PFSK-1 (cell line): ENCODE measurements around the gene FNDC10.

Experiments
- FOXP2 ChIP-seq: optimal IDR thresholded peaks from 2 replicates; pipeline ENCODE3; 2011; ENCODE audit warnings: borderline replicate concordance, control low read depth, inconsistent platforms; ENCODE audit not compliant: insufficient read depth; ENCODE audit errors: extremely low read length, extremely low read depth
- POLR2AphosphoS5 ChIP-seq: IDR thresholded peaks from 2 replicates; pipeline ENCODE4 v1.6.1; 2012; ENCODE audit warnings: low read depth, mild to moderate bottlenecking, control low read depth, low read length, moderate library complexity
- REST ChIP-seq, 2 experiments: IDR thresholded peaks; 2 replicates each; pipeline versions ENCODE4 v1.6.1 to v1.8.0; 2011 to 2012; ENCODE audit warnings: low read depth in 2 of 2, low read length in 2 of 2, control low read depth in 1 of 2, inconsistent platforms in 1 of 2, mild to moderate bottlenecking in 1 of 2, moderate library complexity in 1 of 2; ENCODE audit not compliant: insufficient read depth in 1 of 2
- SIN3A ChIP-seq: IDR thresholded peaks from 2 replicates; pipeline ENCODE4 v1.6.1; 2012; ENCODE audit warnings: mild to moderate bottlenecking, low read length, moderate library complexity, borderline replicate concordance; ENCODE audit not compliant: insufficient read depth
- TAF1 ChIP-seq: IDR thresholded peaks from 2 replicates; pipeline ENCODE4 v1.6.1; 2012; ENCODE audit warnings: low read length, control low read depth, borderline replicate concordance; ENCODE audit not compliant: insufficient read depth

The FNDC10 gene

GRCh38 chr1:1563688-1564087 lies 36.2 kb downstream of the FNDC10 start:
- TF ChIP-seq POLR2AphosphoS5 (no peak), REST (IDR thresholded peaks at IDR 0.05; ENCODE audit: insufficient read depth in 1 of 2, low read depth in 2 of 2, low read length in 2 of 2) (no peak), SIN3A (no peak), FOXP2 (no peak), TAF1 (no peak)

GRCh38 chr1:1562556-1563195 lies 37.3 kb downstream of the FNDC10 start:
- TF ChIP-seq SIN3A (no peak), POLR2AphosphoS5 (no peak), FOXP2 (no peak), TAF1 (no peak), REST (IDR thresholded peaks at IDR 0.05; ENCODE audit: insufficient read depth in 1 of 2, low read depth in 2 of 2, low read length in 2 of 2) (no peak)

- TF ChIP-seq SIN3A (no peak), REST (IDR thresholded peaks at IDR 0.05; ENCODE audit: insufficient read depth in 1 of 2, low read depth in 2 of 2, low read length in 2 of 2) (no peak), TAF1 (no peak), FOXP2 (no peak), POLR2AphosphoS5 (no peak)
Measured at GRCh38 chr1:1561801-1562470, 38.0 kb downstream of the FNDC10 start.

- TF ChIP-seq POLR2AphosphoS5 (no peak), SIN3A (no peak), FOXP2 (no peak), REST (IDR thresholded peaks at IDR 0.05; ENCODE audit: insufficient read depth in 1 of 2, low read depth in 2 of 2, low read length in 2 of 2) (no peak), TAF1 (no peak)
Measured at GRCh38 chr1:1560178-1560577, 39.8 kb downstream of the FNDC10 start.
